ENCODE data around the gene MYBPC2. TPM values are rescaled to one million over a fixed set of nuclear protein-coding genes. Genes with fewer than 3 reads are reported as not detected.
A peak's percentile ranks its signal among the peaks of the same experiment; 100 is the strongest.

Gene MYBPC2
- total RNA-seq, 1 donor from 2014 or later = not detected

GRCh38 chr19:50478901-50479715 is 46.4 kb downstream of the MYBPC2 start:
- DNase-seq (ENCODE audit: low read depth) = no peak
- no peak overlapping the region for H3K9ac ChIP-seq (ENCODE audit: low read length)
- no peak overlapping the region for H3K27ac ChIP-seq (ENCODE audit: low read depth, low read length)
- Mint-ChIP-seq H3K36me3 (ENCODE audit: low read depth, unreplicated experiment) (no peaks in the 10 kb centered on the region), H3K27ac (ENCODE audit: unreplicated experiment) (no peak overlapping the region), H3K9me3 (ENCODE audit: unreplicated experiment) (peaks cover 27% of the 10 kb centered on the region), H3K27me3 (ENCODE audit: low read depth, unreplicated experiment) (no peaks in the 10 kb centered on the region), H3K4me3 (ENCODE audit: unreplicated experiment) (no peak overlapping the region), H3K4me1 (ENCODE audit: low read depth, unreplicated experiment) (no peaks in the 10 kb centered on the region)
- no peak overlapping the region for H2AFZ ChIP-seq (ENCODE audit: low read depth, low read length)
- H3K27me3 ChIP-seq (ENCODE audit: insufficient read depth, low read length) = no peaks in the 10 kb centered on the region
- H3K36me3 ChIP-seq (ENCODE audit: insufficient read depth, low read length) = peaks cover 4% of the 10 kb centered on the region
- H3K4me3 ChIP-seq (ENCODE audit: insufficient read depth, low read depth, low read length) = no peak overlapping the region
- no peaks in the 10 kb centered on the region for H3K9me3 ChIP-seq (ENCODE audit: insufficient read depth, low read depth, low read length)
- H3K79me2 ChIP-seq (ENCODE audit: insufficient read depth, low read length) = peaks cover 25% of the 10 kb centered on the region
- FAIRE-seq = no peak
- H3K4me2 ChIP-seq (ENCODE audit: low read length) = no peak overlapping the region
- H3K4me1 ChIP-seq (ENCODE audit: insufficient read depth, low read length) = peaks cover 5% of the 10 kb centered on the region
- TF ChIP-seq CTCF (IDR thresholded peaks at IDR 0.05; ENCODE audit: insufficient read depth, low read depth, low read length) (peak; percentile 56), EZH2 (IDR thresholded peaks at IDR 0.05; ENCODE audit: insufficient read depth, low read length) (no peak)
- H4K20me1 ChIP-seq (ENCODE audit: insufficient read depth, low read length) = peaks cover 20% of the 10 kb centered on the region

GRCh38 chr19:50479761-50480251 is 47.1 kb downstream of the MYBPC2 start:
- Histone ChIP-seq H4K20me1 (ENCODE audit: insufficient read depth, low read length) (peaks cover 20% of the 10 kb centered on the region), H3K9me3 (ENCODE audit: insufficient read depth, low read depth, low read length) (no peaks in the 10 kb centered on the region), H3K27me3 (ENCODE audit: insufficient read depth, low read length) (no peaks in the 10 kb centered on the region), H3K9ac (ENCODE audit: low read length) (no peak overlapping the region), H2AFZ (ENCODE audit: low read depth, low read length) (no peak overlapping the region), H3K27ac (ENCODE audit: low read depth, low read length) (no peak overlapping the region), H3K4me1 (ENCODE audit: insufficient read depth, low read length) (peaks cover 5% of the 10 kb centered on the region), H3K4me2 (ENCODE audit: low read length) (no peak overlapping the region), H3K4me3 (ENCODE audit: insufficient read depth, low read depth, low read length) (no peak overlapping the region), H3K79me2 (ENCODE audit: insufficient read depth, low read length) (peaks cover 25% of the 10 kb centered on the region), H3K36me3 (ENCODE audit: insufficient read depth, low read length) (peaks cover 4% of the 10 kb centered on the region)
- H3K4me3 Mint-ChIP-seq (ENCODE audit: unreplicated experiment) = no peak overlapping the region
- FAIRE-seq = no peak
- H3K27ac Mint-ChIP-seq (ENCODE audit: unreplicated experiment) = no peak overlapping the region
- H3K4me1 Mint-ChIP-seq (ENCODE audit: low read depth, unreplicated experiment) = no peaks in the 10 kb centered on the region
- TF ChIP-seq EZH2 (IDR thresholded peaks at IDR 0.05; ENCODE audit: insufficient read depth, low read length) (no peak), CTCF (IDR thresholded peaks at IDR 0.05; ENCODE audit: insufficient read depth, low read depth, low read length) (no peak)
- H3K9me3 Mint-ChIP-seq (ENCODE audit: unreplicated experiment) = peaks cover 27% of the 10 kb centered on the region
- DNase-seq (ENCODE audit: low read depth) = no peak
- H3K27me3 Mint-ChIP-seq (ENCODE audit: low read depth, unreplicated experiment) = no peaks in the 10 kb centered on the region
- H3K36me3 Mint-ChIP-seq (ENCODE audit: low read depth, unreplicated experiment) = no peaks in the 10 kb centered on the region
